GM23248 (cell line): ENCODE results near the gene BBOX1. TPM values are rescaled to one million over a fixed set of nuclear protein-coding genes. Genes with fewer than 3 reads are reported as not detected.

Experiments
- DNase-seq: peaks from one replicate; pipeline ENCODE4 v3.0.0-alpha.2; 2015
- H2AFZ ChIP-seq: fragments of 200-600 bp; sonication (generic); 2 replicates; pipeline ENCODE4 v1.6.1; 2016; ENCODE audit warnings: antibody characterized with exemption
- H3F3A ChIP-seq: fragments of 200-600 bp; sonication (generic); 2 replicates; pipeline ENCODE4 v1.6.1; 2016; ENCODE audit warnings: mild to moderate bottlenecking, antibody characterized with exemption, mixed run types; ENCODE audit not compliant: insufficient read depth
- H3K27ac ChIP-seq: fragments of 200-600 bp; sonication (generic); 2 replicates; pipeline ENCODE4 v1.5.1; 2016; ENCODE audit warnings: mild to moderate bottlenecking
- H3K27me3 ChIP-seq: fragments of 200-600 bp; sonication (generic); replicated peaks from 2 replicates; pipeline ENCODE4 v1.6.1; 2016; ENCODE audit warnings: mild to moderate bottlenecking; ENCODE audit not compliant: insufficient read depth
- H3K36me3 ChIP-seq: fragments of 200-600 bp; sonication (generic); 2 replicates; pipeline ENCODE4 v1.6.1; 2016; ENCODE audit warnings: low read depth, mild to moderate bottlenecking
- H3K4me1 ChIP-seq: fragments of 200-600 bp; sonication (generic); 2 replicates; pipeline ENCODE4 v1.6.1; 2016; ENCODE audit warnings: mild to moderate bottlenecking; ENCODE audit not compliant: insufficient read depth
- H3K4me2 ChIP-seq: fragments of 200-600 bp; sonication (generic); one replicate; pipeline ENCODE4 v1.6.1; 2016; ENCODE audit warnings: mild to moderate bottlenecking; ENCODE audit not compliant: unreplicated experiment
- H3K4me3 ChIP-seq: fragments of 200-600 bp; sonication (generic); 2 replicates; pipeline ENCODE4 v1.5.1; 2016; ENCODE audit warnings: mild to moderate bottlenecking
- H3K79me2 ChIP-seq: fragments of 200-600 bp; sonication (generic); 2 replicates; pipeline ENCODE4 v1.6.1; 2016; ENCODE audit warnings: mild to moderate bottlenecking; ENCODE audit not compliant: insufficient read depth
- H3K9ac ChIP-seq: fragments of 200-600 bp; sonication (generic); 2 replicates; pipeline ENCODE4 v1.6.1; 2016; ENCODE audit warnings: mild to moderate bottlenecking
- H3K9me2 ChIP-seq: fragments of 200-600 bp; sonication (generic); 2 replicates; pipeline ENCODE4 v1.6.1; 2016; ENCODE audit warnings: mixed run types, mild to moderate bottlenecking, moderate library complexity; ENCODE audit not compliant: insufficient read depth
- H3K9me3 ChIP-seq: fragments of 200-600 bp; sonication (generic); one replicate; pipeline ENCODE4 v1.6.1; 2017; ENCODE audit warnings: low read depth
- H4K20me1 ChIP-seq: fragments of 200-600 bp; sonication (generic); 2 replicates; pipeline ENCODE4 v1.6.0; 2016; ENCODE audit not compliant: insufficient read depth
- EZH2 ChIP-seq: fragments of 200-600 bp; sonication (generic); IDR thresholded peaks from 2 replicates; pipeline ENCODE4 v1.6.1; 2018; ENCODE audit warnings: antibody characterized with exemption, mild to moderate bottlenecking; ENCODE audit not compliant: insufficient read depth, poor library complexity, severe bottlenecking
- EZH2phosphoT487 ChIP-seq: fragments of 200-600 bp; sonication (generic); IDR thresholded peaks from 2 replicates; pipeline ENCODE4 v1.6.1; 2018; ENCODE audit warnings: antibody characterized with exemption, moderate library complexity, mild to moderate bottlenecking, low read depth; ENCODE audit not compliant: insufficient read depth
- WGBS, 2 experiments: methylation state at CpG; one replicate each; pipeline ENCODE4 v1.1.6; 2015 to 2017; ENCODE audit warnings: low lambda C conversion rate in 2 of 2, low coverage in 1 of 2; ENCODE audit errors: missing lambda C conversion rate in 2 of 2; 5-methylcytosine and 5-hydroxymethylcytosine counted together
- in situ Hi-C: fragments of 300-500 bp; cut with MboI; formaldehyde crosslinking; loops from 2 replicates; pipeline ENCODE4 v1.15.0; 2020
- polyA plus RNA-seq: library from polyadenylated mRNA; unstranded; fragments of >200 nt; fragmentation: Nextera tagmentation; extraction: Ambion mirVana; gene quantifications from 2 replicates; pipeline ENCODE4 v1.2.1, GENCODE V29; 2016
- total RNA-seq: library from RNA; depleted of rRNA; stranded (reverse); fragments of >200 nt; shearing (Covaris generic); gene quantifications from 2 replicates; pipeline ENCODE4 v1.2.3, GENCODE V29; 2014

The BBOX1 gene
- total and polyA plus RNA-seq, 2 experiments from 2014 or later, result 0.23 TPM; not detected in 1

DNA sequence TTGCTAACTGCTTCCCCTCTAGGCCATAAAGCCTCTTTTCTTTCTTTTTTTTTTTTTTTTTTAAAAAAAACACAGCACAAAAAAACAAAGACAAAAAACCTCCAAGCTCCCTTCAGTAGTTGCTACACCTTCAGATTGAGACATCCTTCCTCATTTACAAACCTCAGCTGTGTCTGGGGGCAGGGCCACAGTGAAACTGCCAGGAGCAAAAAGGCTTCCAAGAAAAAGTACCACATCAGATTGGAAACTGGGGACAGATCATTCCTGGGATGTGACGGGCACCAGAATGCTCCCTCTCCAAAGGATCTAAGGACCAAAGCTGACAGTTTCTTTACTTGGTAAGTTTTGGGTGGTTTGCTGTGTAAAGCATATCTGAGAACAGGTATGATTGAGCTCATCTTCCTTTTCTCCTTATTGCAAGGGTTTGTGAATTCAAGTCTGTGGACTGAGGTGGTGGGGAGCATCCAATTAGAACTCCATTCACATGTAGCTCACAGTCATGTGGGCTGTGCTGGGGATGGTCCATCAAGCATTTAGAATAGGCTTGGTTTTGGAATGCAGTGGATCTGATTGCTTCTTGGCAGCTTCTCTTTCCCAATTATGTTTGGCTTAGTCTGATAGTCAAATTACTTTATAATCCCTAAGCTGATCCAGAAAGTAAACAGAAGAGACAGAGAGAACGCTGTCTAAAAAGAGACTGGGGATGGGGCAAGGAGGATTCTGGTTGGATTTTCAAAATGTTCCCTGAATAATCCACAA, 705 bp downstream of the BBOX1 start:
- no peaks in the 10 kb centered on the region for H3K79me2 ChIP-seq
- H3K27ac ChIP-seq, result no peak overlapping the region
- no peaks in the 10 kb centered on the region for H3K9me3 ChIP-seq
- H3K9ac ChIP-seq, result no peak overlapping the region
- no peaks in the 10 kb centered on the region for H3K27me3 ChIP-seq
- no peaks in the 10 kb centered on the region for H3F3A ChIP-seq
- no peak for DNase-seq
- no peak overlapping the region for H3K4me3 ChIP-seq
- H3K4me2 ChIP-seq, result no peak overlapping the region
- WGBS, 2 experiments, result 18 to 28% methylated on average over 2 of the region's 2 CpGs
- H2AFZ ChIP-seq, result no peak overlapping the region
- H3K4me1 ChIP-seq, result no peaks in the 10 kb centered on the region
- no peaks in the 10 kb centered on the region for H3K9me2 ChIP-seq
- in situ Hi-C loops, result no loop called here
- no peaks in the 10 kb centered on the region for H4K20me1 ChIP-seq
- no peaks in the 10 kb centered on the region for H3K36me3 ChIP-seq
- no peak for TF ChIP-seq EZH2
- TF ChIP-seq EZH2phosphoT487, result no peak

DNA sequence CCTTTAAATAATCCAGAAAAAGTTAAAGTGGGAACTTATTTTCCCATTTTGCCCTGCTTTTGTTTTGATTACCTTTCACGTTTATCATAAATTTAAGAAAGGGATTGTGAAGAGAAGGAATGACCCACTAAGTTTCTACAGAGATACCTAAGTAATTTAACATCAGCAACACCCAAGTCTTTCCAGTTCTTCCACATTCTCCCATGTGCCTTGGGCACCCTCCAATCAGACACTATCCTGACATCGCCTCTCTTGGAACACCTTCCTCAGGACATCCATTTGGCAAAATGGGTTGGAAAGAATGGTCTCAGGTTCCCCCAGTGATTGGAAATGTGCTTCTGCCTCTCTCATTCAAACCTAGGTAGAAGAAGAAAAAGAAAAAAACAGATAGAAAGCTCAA, 6.3 kb downstream of the BBOX1 start:
- TF ChIP-seq EZH2, result no peak
- no peak for TF ChIP-seq EZH2phosphoT487

DNA sequence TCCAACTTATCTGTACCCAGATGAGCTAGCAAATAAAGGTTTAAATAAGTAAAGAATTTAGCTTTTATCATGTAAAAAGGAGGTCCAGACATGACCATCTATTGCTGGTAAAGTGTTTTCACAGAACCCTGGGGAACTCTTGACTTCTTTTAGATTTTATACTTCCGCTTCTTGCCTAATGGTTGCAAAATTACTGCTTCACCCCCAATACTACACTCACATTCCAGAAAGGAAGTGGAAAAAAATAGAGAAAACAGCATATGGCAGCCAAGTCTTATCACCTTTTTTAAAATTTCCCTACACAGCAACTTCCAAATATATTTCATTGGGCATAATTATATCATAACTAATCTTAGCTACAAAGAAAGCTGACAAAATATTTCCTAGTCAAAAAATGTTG, 12.1 kb downstream of the BBOX1 start:
- no peaks in the 10 kb centered on the region for H3K79me2 ChIP-seq
- H3K27ac ChIP-seq, result no peak overlapping the region
- DNase-seq, result no peak
- no peak for TF ChIP-seq EZH2phosphoT487
- no peak for TF ChIP-seq EZH2
- H3K9me3 ChIP-seq, result peaks cover 6% of the 10 kb centered on the region
- H4K20me1 ChIP-seq, result no peaks in the 10 kb centered on the region
- no peaks in the 10 kb centered on the region for H3K36me3 ChIP-seq
- H3K9ac ChIP-seq, result no peak overlapping the region
- no peaks in the 10 kb centered on the region for H3K4me1 ChIP-seq
- H2AFZ ChIP-seq, result no peak overlapping the region
- H3K27me3 ChIP-seq, result no peaks in the 10 kb centered on the region
- H3K4me3 ChIP-seq, result no peak overlapping the region
- 0 out of 2 replicates have a peak, but pooled peaks cover under 1% of the 10 kb centered on the region for H3F3A ChIP-seq
- no peak overlapping the region for H3K4me2 ChIP-seq
- 93 to 100% methylated on average over 1 of the region's 1 CpG for WGBS, 2 experiments
- in situ Hi-C loops, result no loop called here
- H3K9me2 ChIP-seq, result no peaks in the 10 kb centered on the region

More for the DNA sequence above, 6.3 kb downstream of the BBOX1 start:
- H3K9me3 ChIP-seq, result peaks cover 6% of the 10 kb centered on the region
- 84 to 90% methylated on average over 2 of the region's 2 CpGs for WGBS, 2 experiments
- in situ Hi-C loops, result no loop called here
- DNase-seq, result no peak
- no peak overlapping the region for H3K4me2 ChIP-seq
- H3K79me2 ChIP-seq, result no peaks in the 10 kb centered on the region
- no peak overlapping the region for H3K4me3 ChIP-seq
- H2AFZ ChIP-seq, result no peak overlapping the region
- H3K27me3 ChIP-seq, result no peaks in the 10 kb centered on the region
- no peak overlapping the region for H3K9ac ChIP-seq
- no peak overlapping the region for H3K27ac ChIP-seq
- H3K4me1 ChIP-seq, result no peaks in the 10 kb centered on the region
- no peaks in the 10 kb centered on the region for H4K20me1 ChIP-seq
- H3K9me2 ChIP-seq, result no peaks in the 10 kb centered on the region
- no peaks in the 10 kb centered on the region for H3K36me3 ChIP-seq
- H3F3A ChIP-seq, result no peaks in the 10 kb centered on the region

DNA sequence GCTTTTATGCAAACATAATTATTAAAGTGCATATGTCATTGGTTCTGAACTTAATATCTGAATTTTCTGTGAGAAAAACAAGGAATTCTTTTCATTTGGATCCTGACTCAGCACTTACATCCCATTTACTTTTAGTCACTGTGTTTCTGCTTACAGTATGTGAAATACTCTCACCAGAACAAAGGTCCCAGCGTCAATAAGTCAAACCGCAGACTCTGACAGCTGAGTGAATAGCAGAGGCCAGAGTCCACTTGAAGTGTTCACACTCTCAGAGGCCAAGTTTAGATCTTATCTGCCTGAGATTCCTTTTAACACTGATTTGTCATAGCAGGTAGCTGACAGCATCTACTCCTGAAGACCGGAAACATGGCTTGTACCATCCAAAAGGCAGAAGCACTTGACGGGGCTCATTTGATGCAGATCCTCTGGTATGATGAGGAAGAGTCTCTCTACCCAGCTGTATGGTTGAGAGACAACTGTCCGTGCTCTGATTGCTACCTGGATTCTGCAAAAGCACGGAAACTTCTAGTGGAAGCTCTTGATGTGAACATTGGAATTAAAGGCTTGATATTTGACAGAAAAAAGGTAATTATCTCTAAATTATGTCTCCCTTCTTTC, 14.6 kb downstream of the BBOX1 start:
- no peak overlapping the region for H3K4me2 ChIP-seq
- no peak for DNase-seq

More for the DNA sequence above, 14.6 kb downstream of the BBOX1 start:
- H3K27me3 ChIP-seq, result no peaks in the 10 kb centered on the region
- H3K36me3 ChIP-seq, result no peaks in the 10 kb centered on the region
- peaks cover 12% of the 10 kb centered on the region for H3F3A ChIP-seq
- H3K27ac ChIP-seq, result no peak overlapping the region
- H3K9me3 ChIP-seq, result peaks cover 1% of the 10 kb centered on the region
- no peaks in the 10 kb centered on the region for H3K9me2 ChIP-seq
- H3K79me2 ChIP-seq, result no peaks in the 10 kb centered on the region
- no peak overlapping the region for H3K4me3 ChIP-seq
- H3K4me1 ChIP-seq, result peaks cover 12% of the 10 kb centered on the region; the same call in 1 of the 2 replicates
- no peak overlapping the region for H3K9ac ChIP-seq
- in situ Hi-C loops, result no loop called here
- WGBS, 2 experiments, result 94 to 97% methylated on average over 6 of the region's 6 CpGs
- no peaks in the 10 kb centered on the region for H4K20me1 ChIP-seq
- no peak overlapping the region for H2AFZ ChIP-seq
- no peak for TF ChIP-seq EZH2
- no peak for TF ChIP-seq EZH2phosphoT487
